SH-SY5Y (cell line): ENCODE measurements around the gene LMF1.

Experiments
- GATA2 ChIP-seq: IDR thresholded peaks from 2 replicates; pipeline ENCODE4 v1.6.1; 2011; ENCODE audit warnings: mild to moderate bottlenecking, low read depth, low read length
- GATA3 ChIP-seq: IDR thresholded peaks from 2 replicates; pipeline ENCODE4 v1.6.1; 2011; ENCODE audit warnings: low read depth, mild to moderate bottlenecking, low read length, moderate library complexity

The LMF1 gene

GRCh38 chr16:962366-962765 lies 8.4 kb downstream of the LMF1 start:
- TF ChIP-seq GATA2, result no peak

DNA sequence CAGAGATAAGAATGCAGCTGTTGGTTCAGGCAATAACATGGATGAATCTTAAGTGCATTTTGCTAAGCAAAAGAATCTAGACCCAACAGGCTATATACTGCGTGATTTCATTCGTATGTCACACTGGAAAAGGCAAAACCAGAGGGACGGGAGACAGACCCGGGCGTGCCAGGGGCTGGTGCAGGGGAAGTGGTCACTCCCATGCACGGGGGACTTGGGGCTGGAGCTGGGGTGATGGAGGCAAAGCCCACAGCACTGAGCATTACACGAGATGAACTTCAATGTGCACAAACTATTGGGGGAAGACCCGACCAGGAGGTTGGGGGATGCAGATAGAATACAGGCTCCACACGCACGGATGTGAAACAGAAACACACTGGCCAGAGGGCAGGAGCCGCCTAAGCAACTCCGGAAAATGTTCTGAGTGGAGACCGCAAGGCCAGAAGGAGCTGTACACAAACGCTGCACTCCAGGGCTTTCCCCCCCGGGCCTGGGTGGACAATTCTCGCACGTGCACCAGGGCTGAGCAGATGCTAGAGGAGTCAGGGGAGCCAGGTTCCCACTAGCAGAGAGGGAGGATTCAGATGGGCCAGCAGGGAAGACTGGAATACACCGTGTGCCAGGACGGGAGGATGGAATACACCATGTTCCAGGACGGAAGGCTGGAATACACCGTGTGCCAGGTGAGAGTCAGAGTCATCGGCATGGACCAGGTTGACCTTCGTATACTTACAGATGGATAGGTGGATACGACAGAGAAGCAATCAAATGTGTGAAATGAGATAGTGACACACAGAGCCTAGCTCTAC lies 11.3 kb downstream of the LMF1 start:
- TF ChIP-seq GATA3, result no peak
- no peak for TF ChIP-seq GATA2

DNA sequence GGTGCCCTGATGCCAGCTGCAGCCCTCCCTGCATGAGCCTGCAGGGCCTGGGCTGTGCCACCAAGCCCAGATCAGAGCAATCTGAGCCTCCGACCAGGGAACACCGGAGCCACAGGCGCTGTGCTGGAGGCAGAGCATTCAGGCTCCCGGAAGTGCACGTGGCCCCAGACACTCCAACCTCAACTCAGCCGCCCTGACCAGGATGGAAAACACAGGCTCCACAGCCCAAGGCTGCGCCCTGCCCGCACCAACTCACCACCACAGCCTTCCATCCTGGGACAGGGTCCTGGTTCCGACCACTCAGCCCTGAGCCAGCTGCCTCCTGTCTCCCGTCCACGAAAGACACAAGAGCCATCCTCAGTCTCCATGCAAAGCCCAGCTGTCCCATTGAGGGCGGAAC lies 18.5 kb downstream of the LMF1 start:
- no peak for TF ChIP-seq GATA3
- no peak for TF ChIP-seq GATA2

DNA sequence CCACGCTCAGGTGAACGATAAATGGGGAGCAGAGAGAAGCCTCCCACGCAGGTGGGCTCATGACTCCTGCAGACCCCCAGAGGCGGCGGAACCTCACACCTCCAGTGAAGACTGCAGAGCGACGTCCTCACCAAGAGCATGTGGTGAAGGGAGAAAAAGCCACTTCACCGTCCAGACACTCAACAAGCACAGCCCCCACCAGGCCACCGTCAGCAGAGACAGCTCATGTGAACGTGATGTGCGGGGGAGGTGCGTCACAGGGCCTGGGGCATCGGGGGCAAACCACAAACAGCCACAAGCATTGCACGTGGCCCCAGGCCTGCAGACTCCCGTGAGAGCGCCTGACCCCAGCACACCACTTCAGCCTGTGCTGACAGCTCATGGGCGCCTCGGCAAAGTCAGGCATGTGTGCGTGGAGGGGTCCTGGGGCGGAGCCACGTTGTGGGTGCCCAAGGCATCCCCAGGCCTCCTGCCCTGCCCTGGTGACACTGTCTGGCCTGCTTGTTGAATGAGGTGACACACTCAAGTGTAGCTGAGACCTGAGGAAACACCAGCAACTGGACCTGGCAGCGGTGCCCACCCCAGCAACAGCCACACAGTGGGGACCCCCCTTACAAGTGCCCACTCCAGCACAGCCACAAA lies 19.0 kb downstream of the LMF1 start:
- no peak for TF ChIP-seq GATA3
- TF ChIP-seq GATA2, result no peak

DNA sequence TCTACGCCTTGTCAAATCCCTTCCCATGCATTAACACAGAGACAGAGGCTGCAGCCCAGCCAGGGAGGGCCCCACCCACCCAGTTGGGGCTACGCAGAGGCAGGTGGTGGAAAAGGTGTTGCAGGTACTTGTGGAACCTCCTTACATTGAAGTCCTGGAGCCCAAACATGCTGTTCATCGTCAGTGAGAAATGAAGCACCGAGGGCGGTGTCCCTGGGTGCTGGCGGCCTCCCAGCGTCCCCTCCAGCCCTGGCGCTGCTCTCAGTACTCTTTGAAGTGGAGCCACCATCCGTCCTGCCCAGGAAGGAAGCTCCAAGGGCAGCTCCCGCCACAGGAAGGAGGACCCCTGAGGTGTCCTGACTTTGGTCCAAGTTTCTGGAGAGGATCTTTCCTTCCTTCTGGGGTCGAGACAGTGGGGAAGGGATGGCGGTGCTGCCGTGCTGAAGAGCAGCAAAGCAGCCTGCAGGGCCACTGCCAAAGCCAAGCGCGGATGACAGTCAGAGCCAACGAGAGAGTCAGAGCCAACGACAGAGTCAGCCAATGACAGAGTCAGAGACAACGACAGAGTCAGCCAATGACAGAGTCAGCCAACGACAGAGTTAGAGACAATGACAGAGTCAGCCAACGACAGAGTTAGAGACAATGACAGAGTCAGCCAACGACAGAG lies 23.4 kb downstream of the LMF1 start:
- TF ChIP-seq GATA3, result no peak
- no peak for TF ChIP-seq GATA2

GRCh38 chr16:946048-946395 lies 24.8 kb downstream of the LMF1 start:
- no peak for TF ChIP-seq GATA2
- no peak for TF ChIP-seq GATA3

DNA sequence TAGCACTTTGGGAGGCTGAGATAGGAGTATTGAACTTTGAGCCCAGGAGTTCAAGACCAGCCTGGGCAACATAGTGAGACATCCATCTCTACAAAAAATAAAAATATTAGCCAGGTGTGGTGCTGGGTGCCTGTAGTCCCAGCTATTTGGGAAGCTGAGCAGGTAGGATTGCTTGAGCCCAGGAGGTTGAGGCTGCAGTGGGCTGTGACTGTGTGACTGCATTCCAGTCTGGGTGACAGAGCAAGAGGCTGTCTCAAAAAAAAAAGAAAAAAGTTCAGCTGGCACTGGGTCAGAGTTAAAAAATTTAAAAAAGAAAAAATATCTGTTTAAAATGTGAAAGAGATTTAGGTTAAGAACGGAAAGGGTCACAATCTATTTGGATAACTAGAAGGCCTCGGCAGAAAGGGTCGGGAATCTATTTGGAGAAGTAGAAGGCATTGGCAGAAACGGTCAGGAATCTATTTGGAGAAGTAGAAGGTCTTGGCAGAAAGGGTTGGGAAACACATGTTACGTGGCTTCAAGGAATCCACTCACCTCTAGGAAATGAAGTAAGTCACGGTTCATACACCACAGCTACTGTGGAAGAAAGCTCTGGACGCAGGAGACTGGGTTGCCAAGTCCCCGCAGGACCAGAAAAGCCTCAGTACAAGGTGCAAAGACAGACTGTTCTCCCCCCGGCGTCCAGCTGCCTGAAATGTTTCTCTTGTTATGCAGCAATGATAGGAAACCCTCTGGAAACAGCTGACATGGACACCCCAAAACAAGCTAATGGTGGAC lies 25.3 kb downstream of the LMF1 start:
- TF ChIP-seq GATA2 (no peak), GATA3 (no peak)

DNA sequence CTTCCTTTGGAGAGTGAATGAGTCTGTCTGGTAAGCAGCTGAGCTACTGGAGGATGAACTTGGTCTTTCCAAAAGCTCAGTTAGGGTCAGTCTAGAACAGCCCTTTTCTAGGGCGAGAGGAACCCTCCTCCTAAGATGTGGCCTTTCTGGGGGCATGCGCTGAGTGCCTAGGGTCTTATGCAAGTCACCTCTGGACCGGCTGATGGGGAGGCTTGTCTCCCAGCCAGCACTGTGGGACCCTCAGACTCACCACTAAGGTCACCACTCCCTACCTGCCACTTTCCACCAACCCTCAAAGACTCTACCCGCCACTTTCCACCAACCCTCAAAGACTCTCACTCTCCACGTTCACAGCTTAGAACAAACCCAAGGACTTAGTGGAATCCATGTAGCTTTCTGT lies 26.8 kb downstream of the LMF1 start:
- TF ChIP-seq GATA3 (no peak), GATA2 (no peak)

GRCh38 chr16:942436-943060 lies 28.2 kb downstream of the LMF1 start:
- no peak for TF ChIP-seq GATA3
- no peak for TF ChIP-seq GATA2

DNA sequence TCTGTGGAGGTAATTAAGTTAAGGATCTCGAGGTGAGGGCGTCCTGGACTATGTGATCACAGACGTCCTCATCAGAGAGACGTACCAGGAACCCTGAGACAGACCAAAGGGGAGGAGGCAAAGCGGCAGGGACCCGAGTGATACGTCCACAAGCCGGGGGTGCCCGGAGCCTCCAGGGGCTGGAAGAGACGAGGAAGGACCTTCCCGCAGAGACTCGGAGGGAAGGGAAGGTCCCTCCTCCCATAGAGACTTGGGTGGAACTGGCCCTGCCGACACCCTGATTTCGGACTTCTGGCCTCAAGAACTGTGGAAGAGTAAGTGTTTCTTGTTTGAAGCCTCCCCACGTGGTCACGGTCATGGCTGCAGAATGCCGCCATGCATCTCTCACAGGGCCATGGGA lies 30.8 kb downstream of the LMF1 start:
- TF ChIP-seq GATA3 (no peak), GATA2 (no peak)

DNA sequence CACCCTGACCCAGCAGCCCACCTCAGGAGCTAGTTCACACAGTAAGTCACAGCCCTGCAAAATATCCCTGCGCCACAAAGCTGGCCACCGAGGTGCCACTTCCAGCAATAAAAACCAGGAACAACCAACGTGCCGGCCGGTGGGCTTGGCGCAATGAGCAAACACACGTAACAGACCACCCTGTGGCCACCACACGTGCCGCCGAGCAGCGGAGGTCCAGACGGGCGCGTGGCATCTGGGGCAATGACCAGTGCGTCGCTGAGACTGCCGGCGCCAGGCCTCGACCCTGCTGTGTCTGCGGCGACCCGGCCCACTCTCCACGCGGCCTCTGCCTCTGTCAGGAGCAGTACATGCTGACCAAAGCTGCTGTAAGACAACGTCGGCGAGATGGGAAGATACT lies 31.5 kb downstream of the LMF1 start:
- TF ChIP-seq GATA2 (no peak), GATA3 (no peak)

DNA sequence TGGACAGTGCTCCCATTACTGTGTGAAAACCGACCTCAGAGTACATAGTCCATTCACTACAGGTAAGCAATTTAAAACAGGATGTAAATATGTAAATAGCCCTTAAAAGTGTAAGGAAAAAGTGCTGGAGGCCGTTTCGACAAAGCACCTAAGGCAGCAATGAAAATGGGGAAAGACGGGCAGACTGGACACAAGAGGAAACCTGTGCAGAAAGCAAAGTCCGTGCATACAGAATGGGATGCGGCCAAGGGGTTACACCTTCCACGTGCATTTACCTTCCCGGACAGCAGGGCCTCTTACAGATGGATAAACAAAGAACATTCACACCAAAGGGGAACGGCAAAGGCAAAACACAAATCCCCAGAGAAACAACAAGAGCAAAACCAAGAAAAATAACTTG lies 32.0 kb downstream of the LMF1 start:
- TF ChIP-seq GATA3, result no peak
- TF ChIP-seq GATA2, result no peak

DNA sequence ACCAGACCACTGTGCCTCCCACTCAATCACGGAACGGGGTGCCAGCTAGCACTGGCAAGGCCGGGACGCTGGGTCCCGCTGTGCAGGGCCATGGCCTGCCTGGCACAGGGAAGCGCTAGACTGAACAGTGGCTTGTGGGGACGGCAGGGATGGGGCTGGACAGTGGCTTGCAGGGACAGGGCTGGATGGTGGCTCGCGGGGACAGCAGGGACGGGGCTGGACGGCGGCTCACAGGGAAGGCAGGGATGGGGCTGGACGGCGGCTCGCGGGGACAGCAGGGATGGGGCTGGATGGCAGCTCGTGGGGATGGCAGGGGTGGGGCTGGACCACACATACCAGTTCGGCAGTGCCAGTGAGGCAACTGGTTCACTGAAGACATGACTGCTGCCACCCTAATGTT lies 32.6 kb downstream of the LMF1 start:
- TF ChIP-seq GATA3 (no peak), GATA2 (no peak)

- TF ChIP-seq GATA2 (no peak), GATA3 (no peak)
Observed at GRCh38 chr16:937723-938122, 33.1 kb downstream of the LMF1 start.
